GM12873 (cell line): Measurements from ENCODE around the gene AHRR.
A peak's percentile ranks its signal among the peaks of the same experiment; 100 is the strongest.

ENCODE experiments used
- CTCF ChIP-seq: IDR thresholded peaks from 2 replicates; pipeline ENCODE4 v1.5.1; 2012; ENCODE audit warnings: low read depth, mild to moderate bottlenecking, moderate library complexity, low read length, control low read depth; ENCODE audit not compliant: insufficient read depth; ENCODE audit errors: missing control alignments

The AHRR gene

GRCh38 chr5:423626-424261, 102.2 kb downstream of the AHRR start:
- TF ChIP-seq CTCF, result no peak

- no peak for TF ChIP-seq CTCF
Measured at GRCh38 chr5:424301-425110, 103.0 kb downstream of the AHRR start.

GRCh38 chr5:425714-426113, 104.2 kb downstream of the AHRR start:
- peak; percentile 5 for TF ChIP-seq CTCF

- no peak for TF ChIP-seq CTCF
Measured at GRCh38 chr5:426392-426976, 105.0 kb downstream of the AHRR start.

GRCh38 chr5:427415-428087, 106.0 kb downstream of the AHRR start:
- TF ChIP-seq CTCF, result no peak

GRCh38 chr5:428219-428618, 106.7 kb downstream of the AHRR start:
- no peak for TF ChIP-seq CTCF
